GM18951 (cell line): ENCODE results near the gene STX3.

Experiments
- POLR2A ChIP-seq: IDR thresholded peaks from 4 replicates; pipeline ENCODE4 v1.6.1; 2011; ENCODE audit warnings: mild to moderate bottlenecking; ENCODE audit not compliant: insufficient read length, insufficient read depth; ENCODE audit errors: extremely low read depth
- in situ Hi-C: fragments of 300-500 bp; cut with MboI; formaldehyde crosslinking; loops from one replicate; pipeline ENCODE4 v1.12.0; 2022; ENCODE audit warnings: low sequenced_read_pairs, mixed read lengths, inconsistent platforms; ENCODE audit not compliant: unreplicated experiment

The STX3 gene

GRCh38 chr11:59754859-59755700 lies at the start of gene STX3:
Gene STX3 (plus strand): TSS chr11:59755376. CDS start chr11:59755606, 230 bp downstream.
- no peak for TF ChIP-seq POLR2A
- in situ Hi-C loops, result loop anchor here (5.0 kb wide), 1 partner anchor 47 kb away; no protein-coding TSS in a partner anchor

- TF ChIP-seq POLR2A, result no peak
- in situ Hi-C loops, result no loop called here
These were observed 48.5 kb upstream of the STX3 start for GRCh38 chr11:59706518-59707285.

- in situ Hi-C loops, result no loop called here
- no peak for TF ChIP-seq POLR2A
These were observed 47.8 kb upstream of the STX3 start for GRCh38 chr11:59707371-59707770.

- no peak for TF ChIP-seq POLR2A
- in situ Hi-C loops, result no loop called here
These were observed 46.6 kb upstream of the STX3 start for GRCh38 chr11:59708537-59708936.

DNA sequence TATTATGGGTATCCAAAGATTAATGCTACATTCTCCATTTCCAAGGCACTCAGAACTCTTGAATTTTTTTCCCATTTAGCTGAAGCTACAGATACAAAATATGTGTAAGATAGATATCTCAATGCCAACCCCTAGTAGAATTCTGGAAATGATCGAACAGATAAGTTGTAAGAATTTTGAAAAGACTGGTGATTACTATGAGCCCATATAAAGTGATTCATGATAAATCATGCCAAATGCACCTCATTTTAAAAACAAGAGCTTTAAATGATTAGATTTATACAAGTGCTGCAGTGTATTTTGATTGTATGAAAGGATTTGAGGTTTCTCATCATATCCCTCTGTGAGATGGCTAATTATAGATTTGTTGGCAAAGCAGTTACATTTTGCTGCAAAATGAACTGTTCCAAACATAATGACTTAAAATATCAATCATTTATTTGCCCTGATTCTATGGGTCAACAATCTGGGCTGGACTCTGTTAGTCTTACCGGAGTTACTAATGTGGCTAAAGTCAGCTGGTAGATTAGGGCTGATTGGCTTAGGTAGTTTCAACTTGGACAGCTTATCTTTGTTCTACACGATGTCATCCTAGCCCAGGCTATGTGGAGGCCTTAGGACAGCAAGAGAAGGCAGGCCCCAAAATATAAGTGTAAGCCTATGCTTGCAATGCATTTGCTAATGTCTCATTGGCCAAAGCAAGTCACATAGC lies 44.9 kb upstream of the STX3 start:
- in situ Hi-C loops, result no loop called here
- no peak for TF ChIP-seq POLR2A

DNA sequence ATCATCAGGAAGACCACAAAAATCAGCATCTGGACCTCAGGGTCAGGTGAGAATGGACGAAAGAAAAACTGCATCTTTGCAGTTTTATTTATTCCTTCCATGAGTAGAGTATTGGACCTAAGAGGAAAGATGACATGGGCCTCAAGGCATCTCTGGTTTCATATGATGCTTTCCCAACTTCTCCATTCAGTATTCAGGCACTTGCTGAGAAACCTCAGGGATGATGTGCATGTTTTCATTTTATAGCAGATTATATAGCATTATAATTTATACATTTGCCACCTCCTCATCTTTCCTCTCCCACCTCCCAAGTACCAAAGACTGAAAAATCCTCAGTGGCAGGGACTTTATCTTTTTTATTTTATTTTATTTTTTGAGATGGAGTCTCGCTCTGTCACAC lies 41.4 kb upstream of the STX3 start, which contains the start of gene OR10V1:
TSS of gene OR10V1 (minus strand) at position 101 of the 400 bp plus-strand sequence. CDS start at position 101, 0 bp downstream.
- TF ChIP-seq POLR2A, result no peak
- in situ Hi-C loops, result no loop called here

DNA sequence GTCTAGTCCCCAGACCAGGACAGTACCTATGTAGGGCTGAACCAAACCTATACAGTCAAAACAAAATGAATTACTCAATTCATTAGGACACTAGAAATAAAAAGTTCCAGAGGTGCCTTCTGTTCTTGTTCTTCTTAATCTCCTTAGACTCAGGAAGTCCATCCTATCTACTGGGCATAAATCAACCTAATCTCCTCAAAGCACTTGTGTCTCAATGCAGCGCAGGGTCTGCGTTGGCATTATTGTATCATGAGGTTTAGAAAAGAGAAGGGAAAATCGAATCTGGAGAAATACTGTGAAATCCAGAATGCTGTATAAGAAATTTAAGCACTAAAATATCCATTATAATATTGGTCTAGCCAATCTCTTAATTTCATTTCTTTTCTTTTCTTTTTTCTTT lies 39.1 kb upstream of the STX3 start:
- no peak for TF ChIP-seq POLR2A
- in situ Hi-C loops, result no loop called here

DNA sequence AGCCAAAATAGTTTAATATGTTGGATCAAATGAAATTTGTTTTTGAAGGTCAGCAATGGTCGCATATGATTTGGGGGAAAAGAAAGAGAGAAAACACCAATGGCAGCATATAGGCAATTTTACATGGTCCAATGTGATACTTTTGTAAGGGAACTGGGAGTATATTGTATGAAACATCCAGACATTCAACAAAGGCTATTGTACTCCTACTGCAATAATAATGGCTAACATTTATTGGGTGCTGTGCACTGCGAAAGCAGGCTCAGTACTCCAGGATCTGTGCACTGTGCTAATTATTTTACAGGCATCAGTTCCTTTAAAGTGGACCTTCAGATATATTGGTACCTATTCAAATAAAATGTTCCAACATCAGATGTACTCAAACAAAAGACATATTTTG lies 35.6 kb upstream of the STX3 start:
- no peak for TF ChIP-seq POLR2A
- in situ Hi-C loops, result no loop called here

DNA sequence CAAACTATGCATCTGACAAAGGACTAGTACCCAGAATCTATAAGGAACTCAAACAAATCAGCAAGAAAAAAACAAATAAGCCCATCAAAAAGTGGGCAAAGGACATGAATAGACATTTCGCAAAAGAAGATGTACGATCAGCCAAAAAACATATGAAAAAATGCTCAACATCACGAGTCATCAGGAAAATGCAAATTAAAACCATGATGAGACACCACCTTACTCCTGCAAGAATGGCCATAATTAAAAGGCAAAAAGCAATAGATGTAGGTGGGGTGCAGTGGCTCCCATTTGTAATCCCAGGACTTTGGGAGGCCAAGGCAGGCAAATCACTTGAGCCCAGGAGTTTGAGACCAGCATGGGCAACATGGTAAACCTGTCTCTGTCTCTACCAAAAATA lies 31.1 kb upstream of the STX3 start:
- TF ChIP-seq POLR2A, result no peak
- in situ Hi-C loops, result no loop called here

- no peak for TF ChIP-seq POLR2A
- in situ Hi-C loops, result no loop called here
These were observed 27.8 kb upstream of the STX3 start for GRCh38 chr11:59727426-59727825.

DNA sequence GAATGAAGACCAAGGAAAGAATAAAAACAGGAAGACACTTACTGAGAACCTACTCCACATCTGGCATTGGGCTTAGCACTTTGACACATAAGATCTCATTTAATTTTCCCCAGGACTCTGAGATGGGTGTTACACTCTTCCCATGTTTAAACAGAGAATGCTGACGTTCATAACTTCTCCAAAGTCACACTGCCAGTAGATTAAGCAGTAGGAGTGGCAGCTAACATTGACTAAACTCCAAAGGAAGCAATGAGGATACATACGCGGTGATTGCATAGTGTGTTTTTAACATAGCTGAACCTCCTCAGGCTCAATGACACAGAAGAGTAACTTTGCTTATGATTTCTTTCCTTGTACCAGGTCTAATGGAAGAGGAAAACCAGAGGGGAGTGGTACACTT lies 27.0 kb upstream of the STX3 start:
- in situ Hi-C loops, result no loop called here

GRCh38 chr11:59728913-59729312 lies 26.3 kb upstream of the STX3 start:
- no peak for TF ChIP-seq POLR2A

More for the DNA sequence above, 27.0 kb upstream of the STX3 start:
- no peak for TF ChIP-seq POLR2A

DNA sequence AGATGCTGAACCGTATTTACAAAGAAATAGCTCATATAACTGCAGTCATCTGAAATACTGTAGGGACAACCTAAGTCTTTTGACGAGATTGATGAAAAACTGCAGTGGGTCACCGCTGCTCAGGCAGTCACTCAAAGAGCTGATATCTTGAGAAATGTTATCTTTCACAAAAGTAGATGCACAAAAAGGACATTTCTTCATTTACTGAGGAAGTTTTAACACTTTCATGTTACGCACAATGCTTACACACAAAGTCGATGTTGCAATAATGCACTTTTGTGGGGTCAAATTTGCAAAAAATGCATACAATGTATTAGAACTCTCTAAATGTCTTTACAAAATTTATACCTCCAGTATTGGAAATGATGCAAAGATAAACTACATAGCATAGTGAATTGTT lies 25.3 kb upstream of the STX3 start:
- in situ Hi-C loops, result no loop called here

More at GRCh38 chr11:59728913-59729312, 26.3 kb upstream of the STX3 start:
- in situ Hi-C loops, result no loop called here

GRCh38 chr11:59730896-59731565 lies 24.1 kb upstream of the STX3 start:
- in situ Hi-C loops, result no loop called here
- no peak for TF ChIP-seq POLR2A

More for the DNA sequence above, 25.3 kb upstream of the STX3 start:
- no peak for TF ChIP-seq POLR2A
